Activated CD4-positive, alpha-beta T cell treated with anti-CD3 and anti-CD28 coated beads, Interleukin-2, amount 50 U/mL, for 48 hours (primary cell): ENCODE data around the gene MICAL2.

Source experiments
- DNase-seq, 2 experiments: peaks; one replicate each; pipeline ENCODE4 v3.0.0-alpha.2; 2020

MICAL2 gene

DNA sequence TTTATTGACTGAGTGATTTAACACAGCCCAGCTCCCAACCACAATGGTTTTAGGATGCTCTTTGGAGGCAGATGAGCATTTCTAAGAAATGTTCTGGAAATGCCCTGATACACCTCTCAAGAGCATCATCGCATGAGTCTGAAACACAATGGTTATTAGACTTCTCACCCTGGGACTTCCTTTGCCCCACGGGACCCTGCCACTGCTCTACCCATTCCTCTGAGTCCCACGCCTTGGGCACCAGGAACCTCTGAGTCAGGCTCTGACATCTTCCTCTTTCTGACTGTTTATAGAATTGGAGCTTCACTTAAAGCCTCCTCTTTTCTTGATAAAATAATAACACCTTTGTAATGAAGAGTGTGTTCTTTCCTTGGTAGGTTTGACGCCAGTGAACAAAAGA is 181.4 kb downstream of the MICAL2 start:
- no peak for DNase-seq

DNA sequence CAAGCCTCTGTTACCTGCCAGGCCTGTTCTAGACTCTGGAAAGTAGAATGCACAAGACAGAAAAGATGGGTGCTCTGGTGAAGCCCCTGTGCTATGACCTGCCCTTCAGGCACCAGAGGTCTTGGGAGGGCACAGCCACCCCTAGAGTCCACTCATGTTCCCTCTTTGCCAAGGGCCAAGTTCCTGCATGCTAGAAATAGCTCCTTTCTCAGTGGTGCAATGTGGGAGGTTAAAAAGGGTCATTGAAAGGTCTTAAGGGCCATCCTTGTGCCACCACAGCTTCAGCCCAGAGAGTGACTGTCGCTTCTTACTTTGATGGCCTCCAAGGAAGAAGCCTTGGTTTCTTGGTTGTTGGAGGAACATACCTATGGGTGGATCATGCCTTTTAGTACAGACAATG is 182.4 kb downstream of the MICAL2 start:
- no peak for DNase-seq

- DNase-seq: no peak
Measured at GRCh38 chr11:12293486-12293885, 183.1 kb downstream of the MICAL2 start.

GRCh38 chr11:12294613-12295012 is 184.2 kb downstream of the MICAL2 start:
- DNase-seq: no peak

- no peak for DNase-seq
Measured at GRCh38 chr11:12295943-12296342, 185.6 kb downstream of the MICAL2 start.

DNA sequence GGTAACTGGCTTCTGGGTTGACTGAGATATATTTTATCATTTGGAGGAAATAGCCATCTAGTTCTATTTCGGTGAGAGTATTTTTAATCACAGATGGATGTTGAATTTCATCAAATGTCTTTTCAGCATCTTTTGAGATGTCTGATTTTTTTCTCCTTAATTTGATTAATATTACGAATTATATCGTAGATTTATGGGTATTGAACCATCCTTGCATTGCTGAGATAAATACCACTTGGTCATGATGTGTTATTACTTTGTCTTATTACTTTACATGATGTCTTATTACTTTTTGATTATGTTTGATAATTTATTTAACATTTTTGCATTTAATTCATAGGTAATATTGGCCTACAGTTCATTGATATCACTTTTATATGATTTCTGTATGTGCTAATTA is 188.2 kb downstream of the MICAL2 start:
- DNase-seq: no peak

DNA sequence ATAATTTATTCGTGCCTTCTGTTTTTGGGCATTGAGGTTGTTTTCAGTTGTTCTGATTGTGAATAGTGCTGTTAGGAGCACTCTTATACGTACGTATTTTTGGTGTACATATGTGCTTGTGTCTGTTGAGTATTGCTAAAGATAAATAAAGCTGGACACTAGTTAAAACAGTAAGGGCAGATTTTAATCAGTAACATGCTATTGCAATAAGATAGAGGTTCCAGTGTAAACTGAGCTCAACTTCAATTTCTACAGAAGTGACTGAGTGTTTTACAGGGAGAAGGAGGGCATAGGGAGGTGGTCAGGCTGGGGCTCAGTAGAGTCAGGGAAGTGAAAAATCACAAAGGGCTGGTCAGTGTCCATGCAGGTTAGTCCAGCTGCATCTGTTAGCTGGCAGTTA is 191.0 kb downstream of the MICAL2 start:
- no peak for DNase-seq

DNA sequence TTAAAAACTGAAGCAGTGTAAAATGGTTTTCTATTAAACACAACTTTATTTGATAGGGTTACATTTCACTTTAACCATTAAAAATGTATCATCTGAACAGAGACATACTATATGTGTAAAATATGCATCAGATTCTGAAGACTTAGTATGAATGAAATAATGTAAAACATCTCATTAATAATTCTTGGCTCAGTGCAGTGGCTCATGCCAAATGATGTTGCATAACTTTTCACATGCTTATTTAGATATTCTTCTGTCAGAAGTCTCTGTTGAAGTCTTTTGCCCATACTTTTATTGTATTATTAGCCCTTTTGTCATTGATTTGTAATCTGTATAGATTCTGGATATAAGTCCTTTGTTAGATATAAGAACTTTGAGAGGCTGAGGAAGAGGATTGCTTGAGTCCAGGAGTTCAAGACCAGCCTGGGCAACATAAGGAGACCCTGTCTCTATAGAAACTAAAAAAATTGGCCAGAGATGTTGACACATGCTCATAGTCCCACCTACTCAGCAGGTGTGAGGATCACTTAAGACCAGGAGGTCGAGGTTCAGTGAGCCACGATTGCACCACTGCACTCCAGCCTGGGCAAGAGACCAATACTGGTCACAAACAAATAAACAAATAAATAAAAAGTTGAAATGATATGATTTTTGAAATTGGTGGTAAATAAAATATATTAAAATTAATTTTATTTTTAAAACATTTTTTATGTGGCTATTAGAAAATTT is 193.2 kb downstream of the MICAL2 start:
- no peak for DNase-seq

DNA sequence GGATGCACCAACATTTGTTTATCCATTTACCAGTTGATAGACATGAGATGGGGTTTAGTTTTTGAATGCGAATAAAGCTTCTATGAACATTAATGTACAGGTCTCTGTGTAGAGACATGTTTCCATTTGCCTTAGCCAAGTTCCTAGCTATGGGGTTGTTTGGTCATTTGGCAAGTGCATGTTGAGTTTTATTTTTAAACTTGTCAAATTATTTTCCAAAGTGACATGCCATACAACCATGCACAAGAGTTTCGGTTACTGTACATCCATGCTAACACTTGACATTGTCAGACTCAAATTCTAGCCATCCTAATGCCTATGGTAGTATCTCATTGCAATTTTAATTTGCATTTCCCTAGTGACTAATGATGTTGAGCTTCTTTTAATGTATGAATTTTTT is 196.4 kb downstream of the MICAL2 start:
- no peak for DNase-seq

DNA sequence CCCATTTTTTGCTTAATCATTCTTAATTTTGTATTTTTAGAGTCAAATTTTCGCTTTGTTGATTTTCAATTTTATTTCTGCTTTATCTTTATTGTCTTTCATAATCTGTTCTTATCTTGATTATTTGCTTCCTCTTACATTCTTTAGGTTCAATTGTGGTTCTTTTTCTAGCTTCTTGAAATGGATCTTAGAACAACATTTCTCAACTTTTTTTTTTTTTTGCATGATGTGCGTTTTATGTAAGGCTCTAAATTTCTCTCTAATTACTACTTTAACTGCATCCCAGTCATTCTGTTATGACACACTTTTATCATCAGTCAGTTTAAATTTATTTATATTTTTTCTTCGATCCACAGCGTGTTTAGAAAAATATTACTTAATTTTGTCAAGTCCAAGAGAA is 201.7 kb downstream of the MICAL2 start:
- no peak for DNase-seq
